8988T (cell line): ENCODE results near the gene AP5M1.
"Not testable (repeated sequence)": the region's sequence is repeated elsewhere in the genome, so short reads cannot be mapped to it uniquely, and the experiment has no call there.

Experiments used
- DNase-seq: peaks from one replicate; pipeline ENCODE4 v3.0.0; 2011

The AP5M1 gene, protein sequence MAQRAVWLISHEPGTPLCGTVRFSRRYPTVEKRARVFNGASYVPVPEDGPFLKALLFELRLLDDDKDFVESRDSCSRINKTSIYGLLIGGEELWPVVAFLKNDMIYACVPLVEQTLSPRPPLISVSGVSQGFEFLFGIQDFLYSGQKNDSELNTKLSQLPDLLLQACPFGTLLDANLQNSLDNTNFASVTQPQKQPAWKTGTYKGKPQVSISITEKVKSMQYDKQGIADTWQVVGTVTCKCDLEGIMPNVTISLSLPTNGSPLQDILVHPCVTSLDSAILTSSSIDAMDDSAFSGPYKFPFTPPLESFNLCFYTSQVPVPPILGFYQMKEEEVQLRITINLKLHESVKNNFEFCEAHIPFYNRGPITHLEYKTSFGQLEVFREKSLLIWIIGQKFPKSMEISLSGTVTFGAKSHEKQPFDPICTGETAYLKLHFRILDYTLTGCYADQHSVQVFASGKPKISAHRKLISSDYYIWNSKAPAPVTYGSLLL

DNA sequence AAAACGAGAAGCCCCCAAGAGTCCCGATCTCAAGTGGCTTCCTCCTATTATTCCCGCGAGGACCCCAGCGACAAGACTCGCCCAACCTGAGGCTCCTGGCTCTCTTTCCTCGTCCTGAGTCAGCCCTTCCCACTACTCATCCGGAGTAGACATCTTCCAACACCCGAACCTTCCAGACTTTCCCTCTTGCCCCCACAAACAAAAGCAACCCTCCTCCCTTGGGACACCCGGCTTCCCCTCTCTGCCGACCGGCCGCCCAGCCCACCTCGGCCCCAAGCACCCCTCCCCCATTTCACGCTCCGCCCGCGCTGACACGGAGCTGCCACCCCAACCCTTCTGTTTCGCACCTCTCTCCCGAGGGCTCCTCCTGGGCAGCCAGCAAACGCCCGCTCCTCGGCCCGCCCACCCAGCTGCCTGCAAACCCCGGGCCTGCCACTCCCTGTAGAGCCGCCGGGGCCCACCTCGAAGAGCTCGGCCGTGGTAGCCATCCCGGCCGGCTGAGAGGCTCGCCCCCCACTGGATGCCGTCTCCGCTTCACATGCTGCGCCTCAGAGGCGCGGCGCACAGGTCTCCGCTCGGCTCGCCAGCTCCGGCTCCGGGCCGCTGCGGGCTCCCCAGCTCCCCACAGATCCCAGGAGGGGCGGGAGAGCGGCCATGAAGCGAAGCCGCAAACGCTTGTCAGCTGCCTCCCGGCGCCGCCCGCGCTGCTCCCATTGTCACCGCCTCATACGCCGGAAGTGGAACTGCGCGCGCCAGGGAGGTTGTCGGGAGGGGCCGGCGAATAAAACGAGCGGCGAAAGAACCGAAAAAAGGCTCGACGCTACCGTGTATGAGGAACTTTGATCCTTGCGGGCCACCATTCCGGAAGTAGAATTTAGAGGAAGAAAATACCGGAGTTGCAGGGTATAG, at the start of gene AP5M1, which contains the start of gene EXOC5:
Gene AP5M1 (plus strand): TSS at position 811 of the 909 bp plus-strand sequence. CDS start 344 bp downstream, outside the sequence.
Gene EXOC5 (minus strand): TSS at position 745 of the 909 bp plus-strand sequence. CDS start 257 bp downstream, at position 488.
- DNase-seq = peak; percentile 50

DNA sequence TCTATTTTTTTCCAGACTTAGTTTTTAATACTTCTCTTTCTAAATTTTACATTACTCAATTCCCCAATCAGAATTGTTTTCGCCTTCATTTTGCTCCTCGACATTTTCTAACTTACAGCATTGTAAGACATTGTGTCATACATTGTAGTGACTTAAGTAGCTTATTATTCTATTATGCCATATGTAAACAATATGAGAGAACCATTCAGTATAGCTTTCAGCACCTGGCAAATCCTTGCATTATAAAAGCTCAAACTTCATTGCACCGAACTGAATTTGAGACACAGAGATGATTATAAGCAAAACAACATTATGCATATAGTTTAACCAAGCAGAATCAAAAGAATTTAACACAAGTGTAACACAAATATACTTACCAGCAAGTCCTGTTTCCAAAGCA, 46.8 kb upstream of the AP5M1 start:
- no peak for DNase-seq

DNA sequence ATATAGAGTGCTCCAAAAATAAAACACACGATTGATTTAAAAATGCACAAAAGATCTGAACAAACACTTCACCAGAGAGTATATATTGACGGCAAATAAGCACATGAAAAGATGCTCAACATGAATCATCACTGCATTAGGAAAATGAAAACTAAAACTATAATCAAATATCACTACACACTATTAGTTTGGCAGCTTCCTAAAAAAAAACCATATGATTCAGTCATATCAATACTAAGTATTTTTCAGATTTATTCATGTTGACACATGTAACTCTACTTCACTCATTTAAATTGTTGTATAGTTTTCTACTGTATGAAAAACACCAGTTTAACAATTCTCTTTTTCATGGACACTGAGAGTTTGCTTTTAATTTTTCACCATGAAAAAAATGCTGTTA, 41.7 kb upstream of the AP5M1 start:
- DNase-seq = no peak

DNA sequence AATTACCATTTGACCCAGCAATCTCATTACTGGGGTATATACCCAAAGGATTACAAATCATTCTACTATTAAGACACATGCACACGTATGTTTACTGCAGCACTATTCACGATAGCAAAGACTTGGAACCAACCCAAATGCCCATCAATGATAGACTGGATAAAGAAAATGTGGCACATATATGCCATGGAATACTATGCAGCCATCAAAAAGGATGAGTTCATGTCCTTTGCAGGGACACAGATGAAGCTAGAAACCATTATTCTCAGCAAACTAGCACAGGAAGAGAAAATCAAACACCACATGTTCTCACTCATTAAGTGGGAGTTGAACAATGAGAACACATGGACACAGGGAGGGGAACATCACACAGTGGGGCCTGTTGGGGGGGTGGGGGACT, 40.5 kb upstream of the AP5M1 start:
- not testable (repeated sequence) for DNase-seq

DNA sequence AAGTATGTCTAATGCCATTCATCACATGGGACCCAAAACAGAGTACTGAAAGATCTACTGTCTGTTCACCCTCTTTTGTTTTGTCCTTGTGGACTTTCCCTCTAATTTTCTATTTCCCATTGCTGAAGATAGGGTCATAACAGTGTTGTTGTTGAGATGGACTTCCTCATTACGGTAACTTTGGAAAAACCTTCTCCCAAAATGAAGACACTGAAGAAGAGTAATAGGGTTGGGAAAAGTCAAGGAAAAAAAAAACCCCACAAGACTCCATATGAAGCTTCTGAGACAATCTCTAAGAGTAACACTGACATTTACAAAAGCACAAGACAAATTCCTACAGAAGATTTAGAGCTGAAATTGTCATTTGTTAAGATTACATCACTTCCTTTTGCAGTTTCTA, 36.8 kb upstream of the AP5M1 start:
- no peak for DNase-seq

DNA sequence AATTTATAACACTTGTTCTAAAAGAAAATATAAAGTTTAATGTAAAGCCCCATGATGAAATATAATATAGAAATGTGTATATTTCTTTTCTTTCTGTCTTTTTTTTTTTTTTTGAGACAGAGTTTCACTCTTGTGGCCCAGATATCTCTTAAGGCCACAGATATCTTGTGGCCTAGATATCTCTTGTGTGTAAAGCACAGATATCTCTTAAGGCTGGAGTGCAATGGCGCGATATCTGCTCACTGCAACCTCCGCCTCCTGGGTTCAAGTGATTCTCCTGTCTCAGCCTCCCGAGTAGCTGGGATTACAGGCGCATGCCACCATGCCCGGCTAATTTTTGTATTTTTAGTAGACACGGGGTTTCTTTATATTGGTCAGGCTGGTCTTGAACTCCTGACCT, 28.7 kb upstream of the AP5M1 start:
- not testable (repeated sequence) for DNase-seq

DNA sequence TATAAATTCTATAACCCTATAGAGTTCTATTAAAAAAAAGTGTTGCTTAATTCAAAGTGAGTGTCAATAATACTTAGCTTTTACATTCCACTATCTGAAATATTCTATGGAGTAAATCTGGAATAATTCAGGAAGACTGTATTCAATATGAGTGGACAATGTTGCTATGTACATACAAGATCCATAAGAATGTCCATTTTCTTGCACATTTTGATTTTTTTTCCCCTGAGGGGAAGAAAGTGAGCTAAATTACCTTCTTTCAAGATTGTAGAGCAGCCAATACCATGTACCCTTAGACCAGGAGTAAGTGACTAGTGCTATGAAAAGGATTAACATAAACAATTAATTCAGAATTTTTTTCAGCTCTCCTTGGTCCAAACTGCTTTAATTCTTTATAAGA, 25.5 kb upstream of the AP5M1 start:
- DNase-seq = no peak

DNA sequence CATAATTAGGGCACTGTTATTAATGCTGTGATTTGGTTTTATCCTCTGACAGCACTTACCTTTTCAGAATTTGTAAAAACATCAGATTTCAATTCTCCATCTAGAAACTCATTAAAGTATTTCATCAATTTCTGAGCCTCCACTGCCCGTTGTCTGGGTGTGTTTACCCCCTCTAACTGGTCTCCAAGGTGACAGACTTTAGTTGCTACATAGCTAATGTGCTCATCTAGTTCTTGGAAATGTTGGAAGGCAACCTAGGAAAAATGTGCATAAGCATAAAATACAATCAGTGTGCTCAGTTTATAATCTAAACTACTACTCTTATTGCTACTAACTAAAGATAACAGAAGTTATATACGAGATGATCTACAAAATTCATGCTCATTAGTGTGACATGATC, 24.7 kb upstream of the AP5M1 start:
- no peak for DNase-seq

DNA sequence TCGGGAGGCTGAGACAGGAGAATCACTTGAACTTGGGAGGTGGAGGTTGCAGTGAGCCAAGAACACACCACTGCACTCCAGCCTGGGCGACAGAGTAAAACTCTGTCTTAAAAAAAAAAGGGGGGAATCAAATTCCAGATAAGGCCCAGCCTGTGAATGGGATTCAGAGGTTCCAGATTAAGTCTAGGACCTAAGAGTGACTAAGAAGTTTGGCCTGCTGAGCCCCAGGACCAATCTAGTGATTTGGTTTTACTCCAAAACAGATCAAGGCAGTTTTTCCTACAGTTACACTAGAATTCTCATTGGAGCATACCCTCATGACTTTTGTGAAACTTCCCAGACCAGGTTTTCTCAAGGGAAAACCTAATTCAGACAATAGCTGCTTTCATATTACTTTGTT, 22.8 kb upstream of the AP5M1 start:
- DNase-seq = no peak

DNA sequence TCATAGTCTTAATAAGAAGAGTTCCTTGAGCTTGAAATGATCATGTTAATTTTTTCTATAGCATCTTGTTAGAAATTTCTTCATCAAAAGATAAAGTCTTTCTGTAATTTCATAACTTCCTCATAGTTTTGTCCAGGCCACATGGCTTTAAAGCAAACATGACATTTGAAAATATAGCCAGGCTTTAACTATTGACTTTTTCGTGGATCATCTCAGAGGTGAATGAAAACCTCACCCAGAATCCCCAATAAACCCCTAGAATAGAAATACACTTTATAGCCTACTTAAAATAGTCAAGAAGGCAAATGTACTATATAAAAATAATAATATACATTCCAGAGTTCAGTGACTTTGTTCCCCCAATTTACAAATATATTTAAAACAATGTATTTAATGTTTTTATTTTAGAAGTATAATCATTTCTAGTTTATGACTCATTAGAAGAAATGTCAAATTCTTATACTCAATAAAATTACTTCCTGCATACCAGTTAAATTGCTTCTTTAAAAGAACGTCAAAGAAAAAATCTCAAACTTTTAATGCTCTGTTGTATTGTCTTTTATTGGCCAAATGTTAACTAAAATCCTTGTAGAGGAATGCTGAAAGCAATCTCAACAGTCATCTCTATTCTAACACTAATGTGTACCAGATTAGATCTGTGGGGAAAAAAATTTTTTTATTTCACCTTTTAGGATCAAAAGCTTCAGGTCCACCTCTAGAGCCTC, 21.7 kb upstream of the AP5M1 start:
- no peak for DNase-seq

DNA sequence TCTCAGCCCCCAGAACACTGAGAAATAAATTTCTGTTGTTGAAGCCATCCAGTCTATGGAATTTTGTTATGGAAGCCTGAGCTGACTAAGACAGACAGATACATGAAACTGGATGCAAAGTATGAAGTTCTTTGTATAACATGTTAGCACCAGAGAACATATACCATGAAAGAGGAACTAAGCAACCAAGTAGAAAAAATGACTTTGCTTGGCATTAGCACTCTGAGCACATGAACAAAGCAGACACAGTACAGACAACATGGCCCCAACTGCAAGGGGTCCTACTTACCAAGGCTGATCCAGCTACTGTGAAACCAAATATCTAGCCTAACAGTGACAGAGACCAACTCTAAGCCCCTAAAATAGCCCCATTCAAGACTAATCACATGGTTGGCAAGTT, 13.9 kb upstream of the AP5M1 start:
- no peak for DNase-seq

DNA sequence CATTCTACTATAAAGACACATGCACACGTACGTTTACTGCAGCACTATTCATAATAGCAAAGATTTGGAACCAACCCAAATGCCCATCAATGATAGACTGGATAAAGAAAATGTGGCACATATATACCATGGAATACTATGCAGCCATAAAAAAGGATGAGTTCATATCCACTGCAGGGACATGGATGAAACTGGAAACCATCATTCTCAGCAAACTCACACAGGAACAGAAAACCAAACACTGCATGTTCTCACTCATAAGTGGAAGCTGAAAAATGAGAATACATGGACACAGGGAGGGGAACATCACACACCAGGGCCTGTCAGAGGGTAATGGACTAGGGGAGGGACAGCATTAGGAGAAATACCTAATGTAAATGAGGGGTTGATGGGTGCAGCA, 10.6 kb upstream of the AP5M1 start:
- not testable (repeated sequence) for DNase-seq

DNA sequence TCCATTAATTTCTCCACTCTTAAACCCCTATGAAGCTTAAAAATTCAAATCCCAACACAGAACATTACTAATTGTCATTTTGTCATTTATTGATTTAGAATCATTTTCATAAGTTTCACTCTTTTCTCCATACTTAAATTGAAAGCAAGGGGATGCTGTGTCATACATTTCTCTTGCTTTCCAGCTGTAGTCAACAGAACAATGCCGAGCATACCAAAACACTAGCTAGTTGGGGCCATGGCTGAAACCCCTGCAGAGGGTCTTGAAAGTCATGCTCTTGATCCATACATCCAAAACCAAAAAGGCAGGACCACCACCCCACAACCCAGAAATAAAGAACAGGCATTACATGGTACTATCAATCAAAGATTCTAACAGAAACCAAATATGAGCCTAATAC, 9.1 kb upstream of the AP5M1 start:
- DNase-seq = no peak

DNA sequence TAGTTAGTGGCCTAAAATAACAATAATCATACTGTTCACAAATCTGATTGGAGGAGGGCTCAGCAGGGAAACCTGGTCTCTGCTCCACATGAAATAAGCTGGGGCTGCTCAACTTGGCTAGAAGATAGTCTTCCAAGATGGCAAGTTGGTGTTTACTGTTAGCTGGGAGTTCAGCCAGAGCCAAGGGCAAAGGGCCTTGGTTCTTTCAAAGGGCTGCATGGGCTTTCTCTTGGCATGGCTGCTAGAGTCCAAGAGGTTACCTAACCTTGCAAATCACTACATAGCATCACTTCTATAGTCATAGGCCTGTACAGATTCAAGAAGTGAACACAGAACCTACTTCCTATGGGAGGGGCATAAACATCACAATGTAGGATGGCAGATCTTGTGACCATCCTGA, 7.2 kb upstream of the AP5M1 start:
- DNase-seq = no peak

DNA sequence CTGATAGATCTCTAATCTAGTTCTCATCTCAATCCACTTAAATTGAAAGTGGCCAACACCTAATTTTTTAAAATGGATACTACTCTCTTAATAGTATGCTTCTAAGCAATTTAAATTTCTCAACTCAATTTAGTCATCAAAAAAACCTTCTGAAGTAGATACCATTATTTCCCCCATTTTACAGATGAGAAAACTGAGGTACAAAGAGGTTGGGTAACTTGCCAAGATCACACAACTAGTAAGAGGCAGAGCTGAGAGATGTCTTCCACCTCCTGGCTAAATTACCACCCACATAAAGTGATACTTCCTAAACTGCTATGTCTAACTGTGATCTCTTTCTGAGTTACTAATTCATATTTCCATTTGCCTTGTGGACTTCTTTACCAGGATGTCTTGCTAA, 6.7 kb upstream of the AP5M1 start:
- no peak for DNase-seq

DNA sequence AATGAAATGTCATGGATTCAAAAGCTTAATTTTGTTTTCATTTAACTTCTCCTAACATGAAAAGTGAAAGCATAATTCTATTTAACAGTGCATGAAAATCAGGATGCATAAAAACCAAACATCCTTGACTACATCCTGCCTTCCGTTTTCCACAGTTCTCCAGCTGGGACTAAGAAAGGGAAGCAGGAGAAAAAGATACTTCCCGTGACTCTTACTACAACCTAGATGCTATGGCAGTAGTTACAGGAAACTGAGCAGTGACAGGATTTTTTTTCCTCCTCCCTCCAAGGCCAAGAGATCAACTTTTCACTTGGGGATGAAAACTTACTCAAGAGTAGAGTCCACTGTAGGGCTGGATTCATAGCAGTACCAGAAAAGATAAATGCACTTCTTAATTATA, 2.7 kb upstream of the AP5M1 start:
- DNase-seq = no peak

DNA sequence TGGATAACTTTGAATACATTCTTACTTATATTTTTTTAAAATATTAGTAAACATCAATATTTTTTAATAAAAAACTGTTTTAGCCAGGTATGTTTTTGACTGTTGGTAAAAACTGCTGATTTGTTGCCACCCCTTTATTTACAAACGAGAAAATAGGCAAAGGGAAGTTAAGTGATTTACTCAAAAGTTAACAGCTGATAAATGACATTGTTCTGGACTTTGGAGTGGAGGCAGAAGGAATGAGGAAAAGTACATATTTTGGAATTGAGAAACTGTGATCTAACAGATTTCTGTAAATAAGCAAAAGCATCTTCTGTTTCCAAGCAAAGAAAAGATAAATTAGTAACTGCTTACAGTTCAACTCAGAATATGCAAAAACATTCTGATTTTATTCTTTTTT, 4.5 kb downstream of the AP5M1 start:
- DNase-seq = no peak

DNA sequence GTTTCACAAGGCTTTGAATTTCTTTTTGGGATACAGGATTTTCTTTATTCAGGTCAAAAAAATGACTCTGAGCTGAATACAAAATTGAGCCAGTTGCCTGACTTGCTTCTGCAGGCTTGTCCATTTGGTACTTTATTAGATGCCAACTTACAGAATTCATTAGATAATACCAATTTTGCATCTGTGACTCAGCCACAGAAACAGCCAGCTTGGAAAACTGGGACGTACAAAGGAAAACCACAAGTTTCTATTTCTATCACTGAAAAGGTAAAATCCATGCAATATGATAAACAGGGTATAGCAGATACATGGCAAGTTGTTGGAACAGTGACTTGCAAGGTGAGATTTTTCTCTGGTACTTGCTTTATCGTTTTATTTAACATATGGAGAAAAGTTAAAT, 5.8 kb downstream of the AP5M1 start:
- DNase-seq = no peak

DNA sequence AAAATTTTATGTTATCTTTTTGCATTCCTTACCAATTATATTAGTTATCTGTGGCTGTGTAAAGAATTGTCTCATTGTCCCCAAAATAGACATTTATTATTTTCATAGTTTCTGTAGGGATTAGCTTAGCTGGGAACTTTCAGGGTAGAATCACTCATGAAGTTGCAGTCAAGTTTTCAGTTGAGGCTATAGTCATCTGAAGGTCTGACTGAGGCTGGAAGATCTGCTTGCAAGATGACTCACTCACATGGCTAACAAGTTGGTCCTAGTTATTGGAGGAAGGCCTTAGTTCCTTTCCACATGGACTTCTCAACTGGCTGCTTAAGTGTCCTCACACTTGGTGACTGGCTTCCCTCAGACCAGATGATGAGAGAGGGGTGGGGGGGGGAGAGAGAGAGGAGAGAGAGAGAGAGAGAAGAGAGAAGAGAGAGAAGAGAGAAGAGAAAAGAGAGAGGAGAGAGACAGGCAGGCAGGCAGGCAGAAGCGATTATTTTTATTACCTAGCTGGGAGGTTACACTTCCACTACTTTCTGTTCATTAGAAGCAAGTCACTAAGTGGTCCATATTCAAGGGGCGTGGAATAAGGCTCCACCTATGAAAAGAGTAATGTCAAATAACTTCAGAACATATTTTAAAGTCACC, 6.4 kb downstream of the AP5M1 start:
- no peak for DNase-seq

DNA sequence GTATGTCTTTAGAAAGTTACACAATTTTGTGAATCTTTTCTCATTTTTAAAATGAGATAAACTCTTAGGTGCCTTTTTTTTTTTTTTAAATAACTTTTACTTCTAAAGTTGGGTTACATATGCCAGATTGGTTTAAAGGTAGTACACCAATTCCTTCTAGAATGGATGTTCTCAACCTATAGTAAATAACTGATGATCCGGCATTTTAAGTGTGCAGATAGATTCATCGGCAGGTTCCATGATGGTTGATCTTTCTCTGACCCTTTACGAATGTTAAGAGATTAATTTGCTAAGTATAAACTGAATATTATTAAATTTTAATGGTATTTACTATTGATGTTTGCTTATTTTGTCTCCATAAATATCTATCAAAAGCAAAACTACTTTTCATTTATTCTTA, 8.3 kb downstream of the AP5M1 start:
- DNase-seq = no peak

DNA sequence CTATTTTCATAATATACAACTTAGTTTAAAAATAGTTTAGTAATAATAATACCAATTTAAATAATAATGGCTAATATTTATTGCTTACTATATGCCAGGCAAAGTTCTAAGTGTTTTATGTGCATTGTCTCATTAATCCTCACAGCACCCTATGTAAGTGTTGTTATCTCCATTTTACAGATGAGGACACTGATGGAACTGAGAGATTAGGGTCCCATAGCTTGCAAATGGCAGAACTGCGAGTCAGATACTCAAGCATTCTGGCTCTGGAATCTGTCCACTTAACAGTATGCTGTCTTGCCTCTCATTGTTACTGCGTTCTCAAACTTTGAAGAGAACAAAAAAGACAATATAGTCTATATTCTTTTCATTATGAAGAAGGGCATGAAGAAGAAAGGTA, 19.0 kb downstream of the AP5M1 start:
- DNase-seq = no peak

DNA sequence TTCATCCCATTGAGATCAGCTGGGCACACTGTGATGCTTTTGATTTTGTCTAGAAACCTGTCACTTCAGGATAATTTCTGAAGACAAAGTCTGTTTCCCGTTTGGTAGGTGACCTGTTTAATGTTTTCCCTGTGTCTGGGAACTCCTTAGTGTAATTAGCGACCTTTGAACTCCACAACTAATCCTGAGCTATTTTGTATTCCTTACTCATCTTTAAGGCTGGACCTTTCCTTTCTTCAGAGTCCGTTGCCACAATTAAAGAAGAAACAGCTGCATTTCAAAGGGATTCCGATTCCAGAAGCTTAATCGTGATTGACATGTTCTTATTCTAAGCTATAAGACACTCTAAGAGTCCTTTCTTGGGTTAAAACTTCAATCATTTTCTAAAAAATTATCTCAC, 22.0 kb downstream of the AP5M1 start:
- DNase-seq = no peak
